ENCODE data around the gene COMP. TPM values are rescaled to one million over a fixed set of nuclear protein-coding genes. Genes with fewer than 3 reads are reported as not detected.

The COMP gene
- total RNA-seq, 1 experiment from 2014 or later = not detected

- H3K27me3 ChIP-seq (ENCODE audit: insufficient read depth, low read length) = no peaks in the 10 kb centered on the region; the same call in 1 of the 2 replicates
- ATAC-seq (no peak), DNase-seq (ENCODE audit: low read depth, low spot score) (no peak)
- POLR2A ChIA-PET = no interaction called here
- no peaks in the 10 kb centered on the region for H3K36me3 ChIP-seq (ENCODE audit: control insufficient read depth in 1 of 2, insufficient read depth in 2 of 2, low read length in 2 of 2)
- no peak overlapping the region for H3K4me3 ChIP-seq (replicated peaks in 1 of 2; ENCODE audit: low read depth in 1 of 2, low read length in 2 of 2)
- H2AFZ ChIP-seq (ENCODE audit: low read depth, low read length, poor library complexity, severe bottlenecking) = no peak overlapping the region
- no peak overlapping the region for H3K9ac ChIP-seq (ENCODE audit: low read length)
- no peaks in the 10 kb centered on the region for H3K4me1 ChIP-seq (ENCODE audit: control insufficient read depth in 1 of 2, insufficient read depth in 2 of 2, low read length in 2 of 2)
- no peaks in the 10 kb centered on the region for H3K79me2 ChIP-seq (ENCODE audit: insufficient read depth, low read length)
- intact Hi-C loops (cut with micrococcal nuclease) = no loop called here
- no peaks in the 10 kb centered on the region for H3K9me3 ChIP-seq (ENCODE audit: control insufficient read depth in 1 of 2, insufficient read depth in 1 of 2, low read depth in 1 of 2, low read length in 2 of 2)
- TF ChIP-seq SRF (IDR thresholded peaks at IDR 0.05; ENCODE audit: low read depth) (no peak), ZBTB33 (IDR thresholded peaks at IDR 0.05; ENCODE audit: extremely low read depth, insufficient replicate concordance, low read length) (no peak), SP1 (IDR thresholded peaks at IDR 0.05; ENCODE audit: low read depth) (no peak), JUND (IDR thresholded peaks at IDR 0.05) (no peak), EGR1 (IDR thresholded peaks at IDR 0.05; ENCODE audit: low read depth) (no peak), POLR2A (IDR thresholded peaks at IDR 0.05; ENCODE audit: borderline replicate concordance, extremely low read depth, insufficient read depth, insufficient read length) (no peak), TCF7L2 (IDR thresholded peaks at IDR 0.05; ENCODE audit: borderline replicate concordance, extremely low read depth, insufficient read depth, insufficient read length) (no peak), CTCF (IDR thresholded peaks at IDR 0.05 in 2 of 3, conservative IDR thresholded peaks at IDR 0.05 in 1 of 3; ENCODE audit: borderline replicate concordance in 1 of 3, insufficient read depth in 1 of 3, low read depth in 2 of 3, low read length in 2 of 3) (no peak), CBX3 (IDR thresholded peaks at IDR 0.05; ENCODE audit: low read depth) (no peak), ZNF274 (IDR thresholded peaks at IDR 0.05; ENCODE audit: low read depth, low read length) (no peak), ZFX (IDR thresholded peaks at IDR 0.05) (no peak), CEBPB (IDR thresholded peaks at IDR 0.05; ENCODE audit: low read depth) (no peak), YY1 (IDR thresholded peaks at IDR 0.05; ENCODE audit: extremely low read depth, insufficient replicate concordance, low read depth, low read length) (no peak), EZH2phosphoT487 (IDR thresholded peaks at IDR 0.05; ENCODE audit: borderline replicate concordance) (no peak), RAD21 (IDR thresholded peaks at IDR 0.05; ENCODE audit: low read depth) (no peak), SIN3A (IDR thresholded peaks at IDR 0.05; ENCODE audit: low read depth) (no peak), REST (IDR thresholded peaks at IDR 0.05; ENCODE audit: low read depth) (no peak), POLR2AphosphoS5 (IDR thresholded peaks at IDR 0.05; ENCODE audit: low read depth, low read length) (no peak)
- TF ChIP-seq, protein P1, sequence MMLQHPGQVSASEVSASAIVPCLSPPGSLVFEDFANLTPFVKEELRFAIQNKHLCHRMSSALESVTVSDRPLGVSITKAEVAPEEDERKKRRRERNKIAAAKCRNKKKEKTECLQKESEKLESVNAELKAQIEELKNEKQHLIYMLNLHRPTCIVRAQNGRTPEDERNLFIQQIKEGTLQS (IDR thresholded peaks at IDR 0.05) = no peak
- no peaks in the 10 kb centered on the region for H4K20me1 ChIP-seq (ENCODE audit: insufficient read depth)
- BruUV-seq (replicated peaks) = no TSS peak
- CTCF ChIA-PET = no interaction called here
- H3K4me2 ChIP-seq (ENCODE audit: low read length) = no peak overlapping the region
- RAD21 ChIA-PET (ENCODE audit: low non-redundant PET in 1 of 2, low total read pairs in 2 of 2, uncharacterized antibody in 2 of 2, unreplicated experiment in 2 of 2) = no interaction called here
- H3K27ac ChIP-seq (ENCODE audit: low read depth, low read length) = no peak overlapping the region
- no peaks in the 10 kb centered on the region for H3K9me2 ChIP-seq (ENCODE audit: insufficient read depth)
Measured at GRCh38 chr19:18814063-18814462, 23.0 kb upstream of the COMP start.

Measured in HCT116 (cell line).